ENCODE data around the gene RNH1. TPM values are rescaled to one million over a fixed set of nuclear protein-coding genes. Genes with fewer than 3 reads are reported as not detected.
A peak's percentile ranks its signal among the peaks of the same experiment; 100 is the strongest.

RNH1 gene
- total RNA-seq, 4 donors from 2014 or later, result 243 to 354 (median 264) TPM

DNA sequence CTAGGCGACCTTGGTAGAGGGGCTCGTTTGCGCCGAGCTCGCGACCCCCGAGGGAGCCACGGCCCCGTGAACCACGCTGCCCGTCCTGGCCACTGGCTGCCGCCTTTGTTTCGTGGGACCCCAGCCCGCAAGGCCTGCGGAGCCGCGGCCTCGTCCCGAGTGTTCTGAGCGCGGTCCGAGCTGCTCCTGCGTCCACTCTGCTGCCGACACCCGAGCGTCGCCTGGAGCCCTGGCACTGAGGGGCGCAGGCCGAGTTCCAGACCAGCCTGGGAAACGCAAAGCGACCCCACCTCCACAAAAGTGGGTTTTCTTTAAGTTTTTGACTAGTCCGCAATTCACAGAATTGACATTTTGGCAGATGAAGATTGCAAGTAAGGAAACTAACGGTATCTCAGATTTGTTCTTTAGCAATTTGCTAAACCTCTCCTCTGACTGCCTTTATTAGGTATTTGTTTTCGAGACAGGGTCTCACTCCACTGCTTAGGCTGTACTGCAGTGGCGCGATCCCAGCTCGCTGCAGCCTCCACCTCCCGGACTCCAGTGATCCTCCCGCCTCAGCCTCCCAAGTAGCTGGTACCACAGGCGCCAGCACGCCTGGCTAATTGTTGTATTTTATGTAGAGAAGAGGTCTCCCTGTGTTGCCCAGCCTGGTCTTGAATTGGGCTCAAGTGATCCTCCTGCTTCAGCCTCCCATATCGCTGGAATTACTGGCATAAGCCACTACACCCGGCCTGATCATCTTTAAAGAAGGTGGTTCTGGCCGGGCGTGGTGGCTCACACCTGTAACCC, 879 bp upstream of the RNH1 start:
- WGBS, 2 donors (ENCODE audit: low coverage in 1 of 2), result 71 to 83% methylated on average over 4 to 6 of the region's 45 CpGs
- no peak for ATAC-seq

GRCh38 chr11:506238-506994, 626 bp downstream of the RNH1 start:
- peaks cover 0 to 64% (median 28%) of the 10 kb centered on the region in 3 donors for H3K4me1 ChIP-seq
- TF ChIP-seq POLR2A (IDR thresholded peaks at IDR 0.05) (peak in 1 of 2 donors; percentile 60), EP300 (IDR thresholded peaks at IDR 0.05) (peak; percentile 24), POLR2AphosphoS5 (IDR thresholded peaks at IDR 0.05) (peak; percentile 72), CTCF (IDR thresholded peaks at IDR 0.05) (peak in 2 of 4 experiments; percentile 6 to 36)
- peak overlapping the region; percentile 62 to 95 for H3K4me3 ChIP-seq
- peak; percentile 88 for ATAC-seq
- 0 to 5% methylated on average over 4 to 10 of the region's 71 CpGs for WGBS, 2 donors (ENCODE audit: low coverage in 1 of 2)
- no peaks in the 10 kb centered on the region for H3K9me3 ChIP-seq
- no peaks in the 10 kb centered on the region for H3K27me3 ChIP-seq
- peaks cover 0 to 36% of the 10 kb centered on the region in 2 donors for H3K36me3 ChIP-seq
- peak overlapping the region; percentile 82 to 99 (median 98) for H3K27ac ChIP-seq

More for the DNA sequence above, 879 bp upstream of the RNH1 start:
- TF ChIP-seq EP300 (IDR thresholded peaks at IDR 0.05) (no peak), POLR2A (IDR thresholded peaks at IDR 0.05) (no peak), POLR2AphosphoS5 (IDR thresholded peaks at IDR 0.05) (no peak), CTCF (IDR thresholded peaks at IDR 0.05) (no peak)
- no peaks in the 10 kb centered on the region for H3K27me3 ChIP-seq
- peak overlapping the region; percentile 71 to 95 for H3K4me3 ChIP-seq
- peak overlapping the region; percentile 75 to 99 (median 98) for H3K27ac ChIP-seq
- H3K9me3 ChIP-seq, result no peaks in the 10 kb centered on the region
- peaks cover 0 to 41% of the 10 kb centered on the region in 2 donors for H3K36me3 ChIP-seq
- H3K4me1 ChIP-seq, result peaks cover 0 to 54% (median 24%) of the 10 kb centered on the region in 3 donors

- ATAC-seq, result no peak
- peak overlapping the region in 1 of 2 donors; percentile 95 for H3K4me3 ChIP-seq
- H3K9me3 ChIP-seq, result no peaks in the 10 kb centered on the region
- 67 to 72% methylated on average over 6 of the region's 7 CpGs for WGBS, 2 donors (ENCODE audit: low coverage in 1 of 2)
- peak overlapping the region in 3 of 4 donors; percentile 77 to 99 (median 79) for H3K27ac ChIP-seq
- TF ChIP-seq POLR2AphosphoS5 (IDR thresholded peaks at IDR 0.05), result no peak
- TF ChIP-seq POLR2A (IDR thresholded peaks at IDR 0.05), result no peak
- no peak for TF ChIP-seq CTCF (IDR thresholded peaks at IDR 0.05)
- no peaks in the 10 kb centered on the region for H3K27me3 ChIP-seq
- H3K4me1 ChIP-seq, result peaks cover 0 to 64% (median 28%) of the 10 kb centered on the region in 3 donors
- peaks cover 0 to 37% of the 10 kb centered on the region in 2 donors for H3K36me3 ChIP-seq
Observed at GRCh38 chr11:504994-505344, 2.1 kb downstream of the RNH1 start.

- Histone ChIP-seq H3K4me1 (peaks cover 0 to 64% (median 28%) of the 10 kb centered on the region in 3 donors), H3K9me3 (no peaks in the 10 kb centered on the region), H3K27me3 (no peaks in the 10 kb centered on the region), H3K4me3 (peak overlapping the region; percentile 46 to 95), H3K36me3 (peaks cover 0 to 39% of the 10 kb centered on the region in 2 donors), H3K27ac (peak overlapping the region; percentile 19 to 99 (median 78))
- ATAC-seq, result no peak
- TF ChIP-seq CTCF (IDR thresholded peaks at IDR 0.05) (no peak), EP300 (IDR thresholded peaks at IDR 0.05) (no peak), POLR2A (IDR thresholded peaks at IDR 0.05) (no peak), POLR2AphosphoS5 (IDR thresholded peaks at IDR 0.05) (no peak)
- WGBS, 2 donors (ENCODE audit: low coverage in 1 of 2), result 1 to 12% methylated on average over 9 to 18 of the region's 72 CpGs
Observed at GRCh38 chr11:504053-504993, 2.7 kb downstream of the RNH1 start.
